ENCODE results near the gene DYNC1LI1.

Gene DYNC1LI1

DNA sequence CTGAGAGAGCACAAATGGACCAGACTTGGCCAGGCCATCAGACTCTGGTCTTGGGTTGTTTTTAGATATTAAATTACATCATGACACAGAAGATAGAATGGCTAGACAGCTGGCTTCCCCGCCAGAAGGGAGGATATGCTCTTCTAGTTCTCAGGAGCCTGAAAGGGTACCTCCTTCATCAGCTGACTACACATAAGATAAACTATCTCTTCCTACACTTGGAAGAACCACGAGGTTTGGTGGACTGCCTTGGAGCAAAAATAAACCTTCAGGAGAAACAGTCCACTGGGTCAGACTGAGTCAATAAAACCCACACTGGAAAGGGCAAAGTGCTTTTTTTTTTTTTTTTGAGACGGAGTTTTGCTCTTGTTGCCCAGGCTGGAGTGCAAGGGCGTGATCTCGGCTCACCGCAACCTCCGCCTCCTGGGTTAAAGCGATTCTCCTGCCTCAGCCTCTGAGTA, 26.3 kb upstream of the DYNC1LI1 start:
- in situ Hi-C loops (cut with HindIII; ENCODE audit: low sequenced_read_pairs): no loop called here
- TF ChIP-seq, protein P1, sequence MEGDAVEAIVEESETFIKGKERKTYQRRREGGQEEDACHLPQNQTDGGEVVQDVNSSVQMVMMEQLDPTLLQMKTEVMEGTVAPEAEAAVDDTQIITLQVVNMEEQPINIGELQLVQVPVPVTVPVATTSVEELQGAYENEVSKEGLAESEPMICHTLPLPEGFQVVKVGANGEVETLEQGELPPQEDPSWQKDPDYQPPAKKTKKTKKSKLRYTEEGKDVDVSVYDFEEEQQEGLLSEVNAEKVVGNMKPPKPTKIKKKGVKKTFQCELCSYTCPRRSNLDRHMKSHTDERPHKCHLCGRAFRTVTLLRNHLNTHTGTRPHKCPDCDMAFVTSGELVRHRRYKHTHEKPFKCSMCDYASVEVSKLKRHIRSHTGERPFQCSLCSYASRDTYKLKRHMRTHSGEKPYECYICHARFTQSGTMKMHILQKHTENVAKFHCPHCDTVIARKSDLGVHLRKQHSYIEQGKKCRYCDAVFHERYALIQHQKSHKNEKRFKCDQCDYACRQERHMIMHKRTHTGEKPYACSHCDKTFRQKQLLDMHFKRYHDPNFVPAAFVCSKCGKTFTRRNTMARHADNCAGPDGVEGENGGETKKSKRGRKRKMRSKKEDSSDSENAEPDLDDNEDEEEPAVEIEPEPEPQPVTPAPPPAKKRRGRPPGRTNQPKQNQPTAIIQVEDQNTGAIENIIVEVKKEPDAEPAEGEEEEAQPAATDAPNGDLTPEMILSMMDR (IDR thresholded peaks at IDR 0.05; ENCODE audit: low read depth, low read length, missing control alignments): no peak
- DNase-seq (ENCODE audit: low read depth): no peak
- no peak overlapping the region for H3K4me3 ChIP-seq (ENCODE audit: low read depth, low read length)

DNA sequence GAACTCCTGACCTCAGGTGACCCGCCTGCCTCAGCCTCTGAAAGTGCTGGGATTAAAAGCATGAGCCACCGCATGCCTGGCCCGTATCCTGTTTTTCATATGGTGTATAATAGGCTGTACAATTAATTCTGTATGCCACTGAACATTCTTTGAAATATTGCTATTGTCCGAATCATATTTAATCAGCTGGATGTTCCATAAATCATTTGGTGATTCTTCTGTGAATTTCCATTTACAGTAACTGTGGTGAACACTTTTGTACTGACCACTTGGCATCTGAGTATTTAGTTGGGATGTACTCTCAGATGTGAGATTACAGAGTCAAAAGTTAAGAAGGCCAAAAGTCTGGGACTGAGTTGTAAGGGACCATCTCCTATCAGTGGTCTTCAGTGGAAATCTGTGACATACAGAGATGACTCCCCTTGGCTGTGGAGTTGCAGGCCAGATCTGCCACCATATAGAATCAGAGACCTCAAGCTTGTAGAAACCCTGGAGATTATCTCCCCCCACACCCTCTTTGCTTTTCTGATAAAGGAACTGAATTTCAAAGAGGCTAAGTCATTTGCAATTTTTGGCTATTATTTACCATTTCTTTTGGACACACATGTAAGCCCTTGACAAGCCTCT, 25.7 kb upstream of the DYNC1LI1 start:
- TF ChIP-seq, protein P1 (IDR thresholded peaks at IDR 0.05; ENCODE audit: low read depth, low read length, missing control alignments): no peak
- in situ Hi-C loops (cut with HindIII; ENCODE audit: low sequenced_read_pairs): no loop called here
- no peak overlapping the region for H3K4me3 ChIP-seq (ENCODE audit: low read depth, low read length)
- DNase-seq (ENCODE audit: low read depth): no peak

GRCh38 chr3:32595323-32595722, 24.7 kb upstream of the DYNC1LI1 start:
- no peak overlapping the region for H3K4me3 ChIP-seq (ENCODE audit: low read depth, low read length)
- in situ Hi-C loops (cut with HindIII; ENCODE audit: low sequenced_read_pairs): no loop called here
- TF ChIP-seq, protein P1 (IDR thresholded peaks at IDR 0.05; ENCODE audit: low read depth, low read length, missing control alignments): no peak
- no peak for DNase-seq (ENCODE audit: low read depth)

DNA sequence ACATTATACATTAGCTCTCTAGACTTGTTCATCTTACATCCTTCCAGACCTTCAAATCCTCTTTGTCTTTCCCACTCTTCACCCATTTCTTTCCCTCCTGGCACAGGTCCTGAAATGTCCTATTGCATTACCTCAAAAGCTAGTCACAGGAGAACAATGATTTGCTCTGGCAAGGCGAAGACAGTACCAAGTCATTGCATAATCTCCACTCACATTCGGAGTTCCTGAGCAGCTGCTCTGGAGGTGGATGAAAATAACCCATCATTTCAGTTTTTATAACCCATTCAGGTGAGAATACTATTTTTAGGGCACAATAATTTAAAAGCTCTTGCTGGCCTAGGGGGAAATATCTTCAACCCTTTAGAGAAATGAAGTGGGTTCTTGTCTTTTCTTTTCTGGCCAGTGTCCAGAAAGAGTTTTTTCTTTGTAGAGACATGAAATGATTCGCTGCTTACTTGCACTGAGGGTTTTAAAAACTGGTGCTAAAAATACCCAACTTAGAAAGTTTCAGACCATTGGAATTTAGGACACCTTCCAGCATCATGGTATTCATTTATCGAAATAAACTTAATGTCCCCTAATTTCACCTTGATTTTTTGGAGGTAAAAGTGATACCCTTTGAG, 23.4 kb upstream of the DYNC1LI1 start:
- TF ChIP-seq, protein P1 (IDR thresholded peaks at IDR 0.05; ENCODE audit: low read depth, low read length, missing control alignments): no peak
- DNase-seq (ENCODE audit: low read depth): no peak
- in situ Hi-C loops (cut with HindIII; ENCODE audit: low sequenced_read_pairs): no loop called here
- no peak overlapping the region for H3K4me3 ChIP-seq (ENCODE audit: low read depth, low read length)

GRCh38 chr3:32592696-32593353, 22.2 kb upstream of the DYNC1LI1 start:
- H3K4me3 ChIP-seq (ENCODE audit: low read depth, low read length): no peak overlapping the region
- in situ Hi-C loops (cut with HindIII; ENCODE audit: low sequenced_read_pairs): no loop called here
- TF ChIP-seq, protein P1 (IDR thresholded peaks at IDR 0.05; ENCODE audit: low read depth, low read length, missing control alignments): no peak
- DNase-seq (ENCODE audit: low read depth): no peak

DNA sequence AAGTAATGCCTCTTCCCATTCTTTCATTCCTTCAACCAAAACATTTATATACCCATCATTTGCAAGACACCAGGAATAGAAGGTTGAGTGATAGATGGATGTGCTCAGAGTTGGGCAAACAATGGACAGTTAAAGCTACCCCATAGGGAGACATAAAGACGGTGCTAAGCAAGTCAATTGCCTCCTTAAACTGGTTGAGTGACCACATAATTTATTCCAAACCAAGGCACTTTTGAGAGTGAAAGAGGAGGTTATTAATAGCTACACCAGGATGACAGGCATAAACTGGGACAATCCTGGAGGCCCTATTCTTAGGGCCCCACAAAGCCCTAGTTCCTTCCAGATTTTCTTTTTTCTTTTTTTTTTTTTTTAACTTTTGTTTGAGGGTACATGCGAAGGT, 21.4 kb upstream of the DYNC1LI1 start:
- in situ Hi-C loops (cut with HindIII; ENCODE audit: low sequenced_read_pairs): no loop called here
- TF ChIP-seq, protein P1 (IDR thresholded peaks at IDR 0.05; ENCODE audit: low read depth, low read length, missing control alignments): no peak
- DNase-seq (ENCODE audit: low read depth): no peak
- no peak overlapping the region for H3K4me3 ChIP-seq (ENCODE audit: low read depth, low read length)

Measured in astrocyte of the cerebellum (primary cell).